GM12801 (cell line): ENCODE results near the gene ADORA2A.

Experiments
- TF ChIP-seq, protein P1 (sequence below): IDR thresholded peaks from one replicate; pipeline ENCODE4 v1.5.1; 2011; ENCODE audit warnings: control low read depth; ENCODE audit not compliant: insufficient read length; ENCODE audit errors: extremely low read depth

Gene ADORA2A

DNA sequence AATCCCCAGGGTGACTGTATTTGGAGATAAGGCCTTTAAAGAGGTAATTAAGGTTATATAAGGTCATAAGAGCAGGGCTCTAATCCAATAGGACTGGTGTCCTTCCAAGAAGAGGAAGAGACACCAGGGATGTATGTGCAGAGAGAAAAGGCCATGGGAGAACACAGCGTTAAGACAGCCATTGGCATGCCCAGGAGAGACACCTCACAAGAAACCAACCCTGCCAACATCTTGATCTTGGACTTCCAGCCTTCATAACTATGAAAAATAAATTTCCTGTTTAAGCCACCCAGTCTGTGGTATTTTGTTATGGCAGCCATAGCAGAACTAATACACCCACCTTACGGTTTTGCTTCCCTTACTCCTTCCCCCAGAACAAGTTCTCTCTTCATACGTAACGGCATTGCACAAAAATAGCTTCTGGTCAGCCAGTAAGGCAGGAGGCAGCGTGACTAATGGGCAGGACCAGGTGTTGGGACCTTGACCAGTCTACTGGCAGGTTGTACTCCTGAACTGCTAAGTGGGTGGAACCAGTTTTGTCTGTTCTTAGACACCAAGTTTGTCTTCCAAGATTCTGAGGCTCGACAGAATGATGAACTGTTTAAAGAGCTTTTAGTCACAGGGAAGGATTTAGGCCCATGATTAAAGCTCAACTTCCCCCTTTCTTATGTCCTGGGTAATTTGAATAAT is 35.8 kb downstream of the ADORA2A start:
- TF ChIP-seq, protein P1, sequence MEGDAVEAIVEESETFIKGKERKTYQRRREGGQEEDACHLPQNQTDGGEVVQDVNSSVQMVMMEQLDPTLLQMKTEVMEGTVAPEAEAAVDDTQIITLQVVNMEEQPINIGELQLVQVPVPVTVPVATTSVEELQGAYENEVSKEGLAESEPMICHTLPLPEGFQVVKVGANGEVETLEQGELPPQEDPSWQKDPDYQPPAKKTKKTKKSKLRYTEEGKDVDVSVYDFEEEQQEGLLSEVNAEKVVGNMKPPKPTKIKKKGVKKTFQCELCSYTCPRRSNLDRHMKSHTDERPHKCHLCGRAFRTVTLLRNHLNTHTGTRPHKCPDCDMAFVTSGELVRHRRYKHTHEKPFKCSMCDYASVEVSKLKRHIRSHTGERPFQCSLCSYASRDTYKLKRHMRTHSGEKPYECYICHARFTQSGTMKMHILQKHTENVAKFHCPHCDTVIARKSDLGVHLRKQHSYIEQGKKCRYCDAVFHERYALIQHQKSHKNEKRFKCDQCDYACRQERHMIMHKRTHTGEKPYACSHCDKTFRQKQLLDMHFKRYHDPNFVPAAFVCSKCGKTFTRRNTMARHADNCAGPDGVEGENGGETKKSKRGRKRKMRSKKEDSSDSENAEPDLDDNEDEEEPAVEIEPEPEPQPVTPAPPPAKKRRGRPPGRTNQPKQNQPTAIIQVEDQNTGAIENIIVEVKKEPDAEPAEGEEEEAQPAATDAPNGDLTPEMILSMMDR, result no peak

DNA sequence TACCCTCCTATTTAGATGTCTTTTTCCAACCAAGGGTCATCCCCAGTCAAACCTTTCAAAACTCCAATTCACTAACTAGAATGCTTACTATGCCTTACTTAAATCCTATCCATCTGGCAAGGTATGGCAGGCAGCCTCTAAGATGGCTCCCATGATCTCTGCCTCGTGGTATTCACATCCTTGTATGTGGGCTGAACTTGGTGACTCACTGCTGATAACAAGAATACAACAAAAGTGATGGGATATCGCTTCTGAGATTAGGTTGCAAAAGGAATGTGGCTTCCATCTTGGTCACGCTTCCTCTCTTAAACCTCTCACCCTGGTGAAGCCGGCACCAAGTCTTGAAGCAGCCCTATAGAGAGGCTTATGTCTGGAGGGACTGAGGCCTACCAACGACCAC is 38.2 kb downstream of the ADORA2A start:
- TF ChIP-seq, protein P1, result no peak

DNA sequence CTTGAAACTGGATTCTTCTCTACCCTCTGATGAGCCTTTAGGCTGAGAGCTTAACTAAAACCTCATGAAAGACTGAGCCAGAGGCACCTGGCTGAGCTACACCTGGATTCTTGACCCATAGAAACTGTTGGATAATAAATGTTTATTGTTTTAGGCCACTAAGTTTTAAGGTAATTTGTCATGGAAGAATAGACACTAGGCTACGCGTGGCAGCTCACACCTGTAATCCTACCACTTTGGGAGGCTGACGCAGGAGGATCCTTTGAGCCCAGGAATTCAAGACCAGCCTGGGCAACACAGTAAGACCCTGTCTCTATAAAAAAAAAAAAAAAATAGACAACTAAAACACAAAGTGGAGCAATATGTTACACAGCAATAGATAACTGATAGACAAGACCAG is 38.6 kb downstream of the ADORA2A start:
- TF ChIP-seq, protein P1, result no peak

DNA sequence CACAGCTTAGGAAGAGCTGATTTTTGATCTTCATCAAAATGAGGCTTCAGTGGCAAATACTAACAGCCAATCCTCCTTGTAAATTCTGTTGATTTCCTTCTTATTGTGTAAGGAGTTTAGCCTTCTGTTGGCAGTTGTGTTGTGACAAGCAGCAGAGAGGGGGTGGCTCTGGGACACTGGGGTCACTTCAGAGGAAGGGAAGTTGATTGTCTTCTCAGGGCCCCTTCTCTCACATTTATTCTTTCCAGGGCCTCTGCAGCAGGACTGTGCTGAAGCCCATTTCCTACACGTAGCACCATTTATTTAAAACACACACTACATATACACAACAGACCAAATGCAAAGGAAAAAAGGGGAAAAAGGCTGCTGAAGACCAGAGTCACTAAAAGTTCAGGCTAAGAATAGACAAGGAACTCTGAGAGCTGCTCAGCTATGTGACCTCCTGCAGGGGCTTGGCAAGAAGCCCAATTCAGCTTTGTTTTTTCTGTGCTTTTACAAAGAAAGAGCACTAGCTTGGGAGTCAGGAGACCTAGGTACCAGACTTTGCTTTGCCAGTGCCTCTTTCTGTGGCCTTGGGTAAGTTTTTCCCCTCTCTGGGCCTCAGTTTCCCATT is 39.4 kb downstream of the ADORA2A start:
- TF ChIP-seq, protein P1, result no peak

DNA sequence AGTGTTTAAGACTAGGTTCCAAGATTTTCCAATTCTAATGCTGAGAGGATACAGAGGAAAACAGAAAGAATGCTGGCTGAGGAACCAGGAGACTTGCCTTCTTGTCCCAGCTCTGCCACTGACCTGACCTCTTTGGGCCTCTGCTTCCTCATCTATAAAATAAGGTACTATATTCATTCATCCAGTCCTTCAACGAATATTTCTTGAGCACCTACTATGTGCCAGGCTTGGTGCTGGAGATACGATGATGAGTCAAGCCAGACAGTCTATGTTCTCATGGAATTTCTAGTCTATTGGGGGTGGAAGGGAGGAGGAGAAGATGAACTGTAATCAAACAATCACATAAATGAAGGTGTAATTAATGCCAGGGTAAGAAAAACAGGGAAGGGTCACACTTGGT is 39.9 kb downstream of the ADORA2A start:
- TF ChIP-seq, protein P1, result no peak

DNA sequence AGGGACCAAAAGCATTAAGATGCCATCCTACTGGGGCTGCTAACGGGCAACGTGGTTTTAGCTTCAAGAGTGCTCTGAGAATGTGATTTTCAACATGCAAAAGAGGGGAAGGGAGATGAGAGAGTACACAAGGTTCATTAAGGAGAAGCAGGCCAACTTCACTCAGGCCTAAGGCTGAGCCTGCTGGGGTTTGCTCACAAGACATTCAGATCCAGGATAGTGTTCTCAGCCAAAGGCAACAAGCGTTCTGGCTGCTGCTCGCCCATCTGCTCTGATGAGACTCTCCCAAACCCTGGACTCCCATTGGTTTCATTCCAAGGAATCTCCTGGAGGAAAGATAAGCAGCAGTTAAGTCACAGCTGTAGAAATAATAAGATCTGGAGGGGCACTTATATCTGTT is 44.2 kb downstream of the ADORA2A start:
- TF ChIP-seq, protein P1, result no peak

DNA sequence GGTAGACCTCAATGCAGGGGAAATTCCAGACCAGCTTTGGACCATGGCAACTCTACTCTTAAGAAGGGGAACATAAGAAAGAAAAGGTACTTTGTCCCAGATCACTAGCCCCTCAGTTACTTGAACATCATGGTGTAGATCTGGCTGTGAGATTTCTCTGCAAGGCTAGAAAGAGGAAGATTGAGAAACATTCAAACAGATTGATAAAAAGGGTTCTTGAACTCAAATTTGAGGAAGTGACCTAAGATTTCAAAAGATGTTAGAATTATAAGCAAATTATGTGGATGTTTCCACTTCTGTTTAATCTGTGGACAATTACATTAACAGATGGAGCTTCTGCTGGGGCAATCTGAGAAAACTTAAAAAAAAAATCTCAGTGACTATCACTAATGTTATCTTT is 45.9 kb downstream of the ADORA2A start:
- TF ChIP-seq, protein P1, result no peak
